Heart left ventricle (tissue), 16 donors: ENCODE results near the gene DUSP22. TPM values are rescaled to one million over a fixed set of nuclear protein-coding genes. Genes with fewer than 3 reads are reported as not detected.

Experiments
- ATAC-seq, 4 donors: fragments of 200-7000 bp; cut with Tn5 transposase; one replicate each; pipeline ENCODE4 v1.9.1; 2020 to 2022; ENCODE audit warnings: moderate library complexity in 4 of 4, mild to moderate bottlenecking in 3 of 4, moderate number of reproducible peaks in 1 of 4
- DNase-seq, 5 donors: peaks; one replicate each; pipeline ENCODE4 v3.0.0-alpha.2; 2020
- H3K27ac ChIP-seq, 12 donors: fragments of 200-600 bp; sonication (generic) in 4 of 12; one replicate each; pipeline versions ENCODE4 v1.5.0 to v1.8.0; 2016 to 2022; ENCODE audit warnings: mild to moderate bottlenecking in 2 of 12
- H3K27me3 ChIP-seq, 9 donors: fragments of 200-600 bp; sonication (generic) in 2 of 9; one replicate each; pipeline versions ENCODE4 v1.5.1 to v1.8.0; 2016 to 2022; ENCODE audit warnings: mild to moderate bottlenecking in 3 of 9
- H3K36me3 ChIP-seq, 9 donors: fragments of 200-600 bp; sonication (generic) in 2 of 9; one replicate each; pipeline versions ENCODE4 v1.5.0 to v1.8.0; 2018 to 2022; ENCODE audit warnings: mild to moderate bottlenecking in 2 of 9
- H3K4me1 ChIP-seq, 12 donors: fragments of 200-600 bp; sonication (generic) in 4 of 12; one replicate each; pipeline versions ENCODE4 v1.5.0 to v1.8.0; 2016 to 2022; ENCODE audit warnings: mild to moderate bottlenecking in 3 of 12
- H3K4me3 ChIP-seq, 12 donors: fragments of 200-600 bp; sonication (generic) in 4 of 12; one replicate each; pipeline versions ENCODE4 v1.5.0 to v1.8.0; 2017 to 2022; ENCODE audit warnings: mild to moderate bottlenecking in 9 of 12, moderate library complexity in 4 of 12
- H3K9me3 ChIP-seq, 12 donors: fragments of 200-600 bp; sonication (generic) in 4 of 12; one replicate each; pipeline versions ENCODE4 v1.5.0 to v1.8.0; 2016 to 2022; ENCODE audit warnings: mild to moderate bottlenecking in 1 of 12
- POLR2A ChIP-seq, 2 donors: fragments of 450-650 bp; IDR thresholded peaks; one replicate each; pipeline ENCODE4 v1.6.1; 2017; ENCODE audit warnings: antibody characterized with exemption in 2 of 2, mild to moderate bottlenecking in 2 of 2, moderate library complexity in 2 of 2
- WGBS, 4 donors: extraction: QIAGEN DNeasy Blood & Tissue Kit in 2 of 4; methylation state at CpG; one replicate each; pipeline versions ENCODE4 v1.1.5 to v1.1.7; 2013 to 2018; 5-methylcytosine and 5-hydroxymethylcytosine counted together
- intact Hi-C, 10 donors: fragments of 100-400 bp; cut with DNase I; formaldehyde crosslinking; loops; one replicate each; pipeline versions ENCODE4 v1.11.1 to v1.14.2; 2022
- polyA plus RNA-seq, 2 donors: library from polyadenylated mRNA; stranded (reverse); fragments of 200-250 nt; gene quantifications; one replicate each; pipeline ENCODE4 v1.2.3, GENCODE V29; 2013
- total RNA-seq, 9 donors: library from RNA; depleted of rRNA in 2 of 9; stranded (reverse); fragments of >200 nt in 2 of 9; fragmentation: NEBNext Ultra II Directional in 3 of 9; extraction: Animal tissue kit (Norgen Biotek cat#: 25700) in 3 of 9; gene quantifications; one replicate each; pipeline versions ENCODE4 v1.1.0 to v1.2.4, GENCODE V29; 2016 to 2023
- TF ChIP-seq, protein P1 (sequence below), 12 donors: fragments of 200-600 bp; sonication (generic) in 4 of 12; IDR thresholded peaks; one replicate each; pipeline versions ENCODE4 v1.5.0 to v1.8.0; 2018 to 2022; ENCODE audit warnings: antibody characterized with exemption in 12 of 12, mild to moderate bottlenecking in 5 of 12
- donor health status: ischemic (EF 13 %, LVEDD 7.1; RV severe dilation, severe dysfunction).
- donor health status: healthy with polysubstance abuse.
- donor health status: DM: no; HTN: yes; CAD: no.
- donor health status: DM: no; HTN: no; CAD: no.
- donor health status: ischemic (EF 25% LVEDD 6.9; RV normal size, moderate dysfunction).
- donor health status: ischemic (EF 25% LVEDD 5.7; RV mildly dilated, moderate dysfunction).
- donor health status: healthy.
- donor health status: DM: yes; HTN: yes; CAD: no.
- donor health status: ischemic (EF 35%, LVEDD 5.7; RV mildly dilated, moderate dysfunction).
- donor health status: nonischemic (EF 11% LVEDD 7.7; RV severe dilation, severe dysfunction).
- donor health status: DM: yes; HTN: yes; CAD: no.
- donor health status: PGD.
- donor health status: ischemic (EF 29% LVEDD 5.4; RV normal size, mild dysfunction).
- donor health status: nonischemic (EF 23%, LVEDD 6.1; RV moderate dilation, normal function).

Gene DUSP22
- total and polyA plus RNA-seq, 11 donors: 33.4 to 79.9 (median 48.2) TPM

DNA sequence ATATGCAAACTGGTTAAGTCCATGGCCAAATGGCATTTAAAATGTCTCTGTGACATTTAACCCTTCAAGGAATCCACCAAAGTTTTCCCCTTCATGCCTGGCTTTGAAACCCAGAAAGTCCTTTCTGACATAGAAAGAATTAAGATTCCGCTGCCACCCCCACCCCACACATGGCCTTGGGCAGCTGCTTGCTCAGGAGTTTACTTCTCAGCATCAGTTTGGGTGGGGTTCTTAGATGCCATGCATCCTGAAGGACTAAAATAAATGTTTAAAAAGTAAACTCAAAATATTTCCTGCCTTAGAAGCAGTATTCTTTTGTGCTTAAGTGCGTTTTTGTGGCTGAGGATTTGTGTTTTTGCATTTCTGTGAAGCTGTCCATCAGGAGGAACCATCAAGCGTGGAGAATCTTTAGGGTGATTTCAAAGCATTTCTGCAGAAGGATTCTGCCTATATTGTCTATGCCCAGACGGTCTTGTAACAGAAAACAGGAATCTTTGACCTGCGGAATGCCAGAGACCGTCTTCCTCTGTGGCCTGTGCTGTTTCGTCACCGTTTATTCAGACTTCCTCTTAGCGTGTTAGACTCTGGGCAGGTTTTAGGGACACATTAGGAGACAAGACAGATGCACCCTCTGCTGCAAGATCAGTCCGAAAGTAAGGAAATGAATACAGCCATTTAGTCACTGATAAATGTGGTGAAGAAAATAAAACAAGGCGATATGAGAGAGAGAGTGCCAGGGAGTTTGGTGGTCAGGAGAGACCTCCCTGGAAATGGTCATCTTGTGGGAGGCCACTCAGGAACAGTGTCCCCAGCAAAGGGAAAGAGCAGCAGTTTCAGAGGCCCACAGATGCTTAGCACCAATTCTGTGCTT lies 6.2 kb downstream of the DUSP22 start:
- WGBS, 4 donors: 62 to 68% (median 65%) methylated on average over 11 of the region's 11 CpGs

DNA sequence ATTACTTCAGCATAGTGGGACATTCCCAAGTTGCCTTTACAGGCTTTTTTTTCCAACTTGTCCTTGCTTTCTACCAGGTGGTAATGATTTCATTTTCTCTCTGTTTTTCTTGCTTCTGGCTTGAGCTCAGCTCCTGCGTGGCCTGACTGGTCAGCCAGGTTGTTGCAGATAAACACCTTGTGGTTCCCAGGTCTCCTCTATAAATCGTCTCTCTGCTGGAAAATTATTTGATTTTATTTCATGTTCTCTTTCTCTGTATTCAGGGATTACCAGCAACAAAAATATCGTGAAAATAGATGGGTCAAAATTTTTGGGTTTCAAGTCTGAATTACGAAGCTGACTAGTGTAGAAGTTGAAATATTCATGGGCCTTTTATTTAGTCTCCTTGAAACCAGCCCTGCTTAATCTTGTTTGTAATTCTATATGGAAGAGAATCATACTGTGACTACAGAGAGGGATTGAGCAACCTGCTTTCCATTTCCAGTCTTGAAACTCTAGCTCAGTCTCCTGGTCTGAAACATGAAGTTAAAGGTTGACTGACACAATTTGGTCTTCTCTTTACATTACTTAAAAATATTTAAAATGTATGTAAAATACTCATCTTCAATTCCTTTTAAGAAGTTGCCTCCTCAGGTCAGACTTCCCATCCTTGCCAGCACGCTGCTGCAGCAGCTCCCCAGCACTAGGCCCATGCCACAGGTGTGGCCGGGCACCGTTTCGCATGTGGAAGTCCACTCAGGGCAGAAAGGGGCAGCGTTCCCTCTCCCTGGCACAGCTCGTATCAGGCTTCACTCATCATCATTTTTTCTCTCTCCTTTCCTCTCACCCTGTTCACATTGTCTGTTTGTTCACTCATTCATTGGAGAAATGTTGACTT lies 7.1 kb downstream of the DUSP22 start:
- intact Hi-C loops: no loop called here
- no peaks in the 10 kb centered on the region for H3K27me3 ChIP-seq
- TF ChIP-seq, protein P1, sequence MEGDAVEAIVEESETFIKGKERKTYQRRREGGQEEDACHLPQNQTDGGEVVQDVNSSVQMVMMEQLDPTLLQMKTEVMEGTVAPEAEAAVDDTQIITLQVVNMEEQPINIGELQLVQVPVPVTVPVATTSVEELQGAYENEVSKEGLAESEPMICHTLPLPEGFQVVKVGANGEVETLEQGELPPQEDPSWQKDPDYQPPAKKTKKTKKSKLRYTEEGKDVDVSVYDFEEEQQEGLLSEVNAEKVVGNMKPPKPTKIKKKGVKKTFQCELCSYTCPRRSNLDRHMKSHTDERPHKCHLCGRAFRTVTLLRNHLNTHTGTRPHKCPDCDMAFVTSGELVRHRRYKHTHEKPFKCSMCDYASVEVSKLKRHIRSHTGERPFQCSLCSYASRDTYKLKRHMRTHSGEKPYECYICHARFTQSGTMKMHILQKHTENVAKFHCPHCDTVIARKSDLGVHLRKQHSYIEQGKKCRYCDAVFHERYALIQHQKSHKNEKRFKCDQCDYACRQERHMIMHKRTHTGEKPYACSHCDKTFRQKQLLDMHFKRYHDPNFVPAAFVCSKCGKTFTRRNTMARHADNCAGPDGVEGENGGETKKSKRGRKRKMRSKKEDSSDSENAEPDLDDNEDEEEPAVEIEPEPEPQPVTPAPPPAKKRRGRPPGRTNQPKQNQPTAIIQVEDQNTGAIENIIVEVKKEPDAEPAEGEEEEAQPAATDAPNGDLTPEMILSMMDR (IDR thresholded peaks at IDR 0.05): no peak
- no peak for TF ChIP-seq POLR2A (IDR thresholded peaks at IDR 0.05)
- DNase-seq (no peak), ATAC-seq (no peak)
- 73 to 76% (median 74%) methylated on average over 10 of the region's 10 CpGs for WGBS, 4 donors
- no peaks in the 10 kb centered on the region for H3K9me3 ChIP-seq
- peaks cover 0 to 7% (median 0%) of the 10 kb centered on the region in 9 donors for H3K36me3 ChIP-seq
- H3K27ac ChIP-seq: peak overlapping the region in 7 of 12 donors; percentile 11 to 71 (median 20)
- no peak overlapping the region for H3K4me3 ChIP-seq
- H3K4me1 ChIP-seq: peaks cover 0 to 62% (median 31%) of the 10 kb centered on the region in 12 donors

More for the DNA sequence above, 6.2 kb downstream of the DUSP22 start:
- intact Hi-C loops: no loop called here
- peaks cover 0 to 71% (median 38%) of the 10 kb centered on the region in 12 donors for H3K4me1 ChIP-seq
- DNase-seq: peak in 1 of 5 donors; percentile 57
- TF ChIP-seq, protein P1 (IDR thresholded peaks at IDR 0.05): no peak
- no peak for TF ChIP-seq POLR2A (IDR thresholded peaks at IDR 0.05)
- H3K27ac ChIP-seq: peak overlapping the region in 7 of 12 donors; percentile 11 to 71 (median 20)
- peak in 3 of 4 donors; percentile 42 to 58 (median 56) for ATAC-seq
- H3K36me3 ChIP-seq: peaks cover 0 to 5% (median 0%) of the 10 kb centered on the region in 9 donors
- H3K27me3 ChIP-seq: no peaks in the 10 kb centered on the region
- no peaks in the 10 kb centered on the region for H3K9me3 ChIP-seq
- no peak overlapping the region for H3K4me3 ChIP-seq

DNA sequence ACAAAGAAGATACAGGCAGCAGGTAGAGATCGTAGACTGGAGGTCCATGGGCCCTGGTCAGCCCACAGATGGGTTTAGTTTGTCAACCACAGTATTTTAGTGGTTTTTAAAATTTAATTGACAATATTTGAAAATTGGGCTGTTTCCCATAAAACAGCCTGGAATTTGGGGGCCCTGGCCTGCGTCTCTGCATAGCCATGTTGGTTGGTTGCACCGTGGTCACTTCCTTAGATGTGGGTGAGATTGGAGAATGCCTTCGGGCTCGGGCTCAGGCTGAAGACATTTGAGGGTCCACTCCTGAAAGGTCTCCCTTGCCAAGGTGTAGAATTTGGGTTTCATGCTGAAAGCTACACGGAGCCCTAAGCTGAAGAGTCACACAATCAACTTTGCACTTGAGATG lies 7.7 kb downstream of the DUSP22 start:
- intact Hi-C loops: no loop called here
- H3K27me3 ChIP-seq: no peaks in the 10 kb centered on the region
- 82 to 88% (median 85%) methylated on average over 6 of the region's 6 CpGs for WGBS, 4 donors
- no peak for ATAC-seq
- no peak overlapping the region for H3K27ac ChIP-seq
- DNase-seq: no peak
- H3K9me3 ChIP-seq: no peaks in the 10 kb centered on the region
- peaks cover 0 to 56% (median 30%) of the 10 kb centered on the region in 12 donors for H3K4me1 ChIP-seq
- peaks cover 0 to 14% (median 5%) of the 10 kb centered on the region in 9 donors for H3K36me3 ChIP-seq
- TF ChIP-seq POLR2A (IDR thresholded peaks at IDR 0.05): no peak
- TF ChIP-seq, protein P1 (IDR thresholded peaks at IDR 0.05): no peak
- H3K4me3 ChIP-seq: no peak overlapping the region
